WERI-Rb-1 (cell line): Measurements from ENCODE around the gene MRPS2.

ENCODE experiments used
- DNase-seq: peaks from one replicate; pipeline ENCODE4 v3.0.0-alpha.2; 2020
- H3K27ac ChIP-seq: fragments of 250-450 bp; sonication (Bioruptor Pico); 2 replicates; pipeline ENCODE4 v1.5.1; 2020; ENCODE audit warnings: mild to moderate bottlenecking, moderate library complexity
- H3K27me3 ChIP-seq: fragments of 250-450 bp; sonication (Bioruptor Pico); 2 replicates; pipeline ENCODE4 v1.5.1; 2021; ENCODE audit warnings: mild to moderate bottlenecking, low read depth, moderate library complexity; ENCODE audit not compliant: insufficient read depth, severe bottlenecking
- H3K36me3 ChIP-seq: fragments of 250-450 bp; sonication (Bioruptor Pico); 2 replicates; pipeline ENCODE4 v1.5.1; 2020; ENCODE audit warnings: mild to moderate bottlenecking, moderate library complexity
- H3K4me3 ChIP-seq: 2 replicates; pipeline ENCODE4 v1.5.1; 2011; ENCODE audit warnings: low read depth, mild to moderate bottlenecking, control low read depth, low read length
- H3K9me3 ChIP-seq: fragments of 250-450 bp; sonication (Bioruptor Pico); 2 replicates; pipeline ENCODE4 v1.5.1; 2021; ENCODE audit warnings: mild to moderate bottlenecking, moderate library complexity; ENCODE audit not compliant: severe bottlenecking
- TF ChIP-seq, protein P1 (sequence below): IDR thresholded peaks from 2 replicates; pipeline ENCODE4 v1.5.1; 2011; ENCODE audit warnings: low read depth, mild to moderate bottlenecking, control low read depth, inconsistent platforms, low read length

MRPS2 gene

DNA sequence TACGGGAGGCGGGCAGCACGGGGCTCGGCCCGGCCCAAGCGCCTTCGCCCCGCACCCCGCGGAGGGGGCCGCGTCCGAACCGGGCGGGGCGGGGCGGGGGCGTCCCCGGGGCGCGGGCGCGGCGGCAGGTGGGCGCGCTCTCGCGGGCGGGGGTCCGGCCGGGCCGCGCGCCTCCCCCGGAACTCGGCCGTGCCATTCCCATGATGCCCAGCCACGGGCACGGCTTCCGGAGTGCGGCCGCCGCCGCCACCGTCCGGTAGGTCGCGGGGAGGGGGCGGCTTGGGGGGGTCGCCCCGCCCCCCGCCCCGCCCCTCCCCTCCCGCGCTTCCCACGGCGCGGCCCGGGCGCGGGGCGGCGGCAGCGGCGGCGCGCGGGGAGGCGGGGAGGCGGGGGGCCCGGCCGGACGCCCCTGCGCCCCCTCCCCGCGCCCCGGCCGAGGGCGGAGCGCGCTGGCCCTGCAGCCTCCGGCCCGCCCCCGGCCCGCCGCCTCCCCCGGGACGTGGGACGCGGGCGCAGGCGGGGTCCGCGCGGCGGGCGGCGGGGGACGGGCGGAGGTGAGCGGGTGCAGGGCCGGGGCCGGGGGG lies 20.9 kb upstream of the MRPS2 start, which contains the start of gene PPP1R26:
TSS of gene PPP1R26 (plus strand) at position 314 of the 584 bp plus-strand sequence. CDS start 4,729 bp downstream, outside the sequence.
- Histone ChIP-seq H3K4me3 (peak within 1 kb of the TSS; percentile 70), H3K27ac (peak within 1 kb of the TSS; percentile 63), H3K36me3 (peaks cover 19% of the 10 kb centered on the region), H3K27me3 (no peaks in the 10 kb centered on the region), H3K9me3 (no peaks in the 10 kb centered on the region)
- TF ChIP-seq, protein P1, sequence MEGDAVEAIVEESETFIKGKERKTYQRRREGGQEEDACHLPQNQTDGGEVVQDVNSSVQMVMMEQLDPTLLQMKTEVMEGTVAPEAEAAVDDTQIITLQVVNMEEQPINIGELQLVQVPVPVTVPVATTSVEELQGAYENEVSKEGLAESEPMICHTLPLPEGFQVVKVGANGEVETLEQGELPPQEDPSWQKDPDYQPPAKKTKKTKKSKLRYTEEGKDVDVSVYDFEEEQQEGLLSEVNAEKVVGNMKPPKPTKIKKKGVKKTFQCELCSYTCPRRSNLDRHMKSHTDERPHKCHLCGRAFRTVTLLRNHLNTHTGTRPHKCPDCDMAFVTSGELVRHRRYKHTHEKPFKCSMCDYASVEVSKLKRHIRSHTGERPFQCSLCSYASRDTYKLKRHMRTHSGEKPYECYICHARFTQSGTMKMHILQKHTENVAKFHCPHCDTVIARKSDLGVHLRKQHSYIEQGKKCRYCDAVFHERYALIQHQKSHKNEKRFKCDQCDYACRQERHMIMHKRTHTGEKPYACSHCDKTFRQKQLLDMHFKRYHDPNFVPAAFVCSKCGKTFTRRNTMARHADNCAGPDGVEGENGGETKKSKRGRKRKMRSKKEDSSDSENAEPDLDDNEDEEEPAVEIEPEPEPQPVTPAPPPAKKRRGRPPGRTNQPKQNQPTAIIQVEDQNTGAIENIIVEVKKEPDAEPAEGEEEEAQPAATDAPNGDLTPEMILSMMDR, result no peak
- DNase-seq, result peak; percentile 46

DNA sequence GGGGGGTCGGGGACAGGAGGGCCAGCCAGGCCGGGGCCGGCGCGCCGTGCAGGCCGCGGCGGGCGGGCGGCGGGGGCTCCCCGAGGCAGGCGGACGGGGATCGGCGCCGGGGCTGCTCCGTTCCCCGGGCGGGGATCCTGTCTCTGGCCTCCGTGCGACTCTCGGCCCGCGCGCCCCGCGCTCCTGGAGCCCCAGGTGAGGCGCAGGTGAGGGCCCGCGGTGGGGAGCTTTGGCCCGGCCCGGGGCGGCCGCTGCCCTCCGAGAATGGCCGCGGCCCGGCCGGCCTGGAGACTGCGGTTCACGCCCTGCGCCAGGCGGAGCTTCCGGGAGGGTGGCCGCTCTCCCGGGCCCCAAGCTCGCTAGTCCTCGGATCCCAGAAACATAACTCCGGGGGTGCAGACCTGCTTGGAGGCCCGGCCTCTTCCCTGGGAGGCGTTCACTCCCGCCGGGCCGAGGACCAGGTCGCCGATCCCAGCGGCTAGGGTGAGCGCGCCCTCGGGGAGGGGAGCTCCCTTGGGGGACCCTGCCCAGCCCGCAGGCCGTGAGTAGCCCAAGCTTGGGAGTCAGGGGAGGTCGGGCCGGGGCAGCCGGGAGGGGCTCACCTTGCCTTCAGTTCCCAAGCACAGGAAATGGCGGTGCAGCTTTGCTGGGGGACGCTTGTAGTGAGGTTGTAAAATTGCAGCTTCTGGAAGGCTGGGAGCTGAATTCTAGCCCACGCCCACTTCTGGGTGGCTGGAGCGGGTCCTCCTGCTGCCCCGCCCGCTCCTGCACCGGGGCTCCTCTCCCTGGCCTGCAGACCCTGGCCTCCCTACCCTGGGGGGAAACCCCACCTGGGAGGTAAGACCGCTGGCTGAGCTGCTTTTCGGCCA lies 20.2 kb upstream of the MRPS2 start:
- DNase-seq, result peak; percentile 46
- no peaks in the 10 kb centered on the region for H3K27me3 ChIP-seq
- peaks cover 26% of the 10 kb centered on the region for H3K36me3 ChIP-seq
- peak overlapping the region; percentile 70 for H3K4me3 ChIP-seq
- no peaks in the 10 kb centered on the region for H3K9me3 ChIP-seq
- TF ChIP-seq, protein P1, result no peak
- peak overlapping the region; percentile 63 for H3K27ac ChIP-seq

DNA sequence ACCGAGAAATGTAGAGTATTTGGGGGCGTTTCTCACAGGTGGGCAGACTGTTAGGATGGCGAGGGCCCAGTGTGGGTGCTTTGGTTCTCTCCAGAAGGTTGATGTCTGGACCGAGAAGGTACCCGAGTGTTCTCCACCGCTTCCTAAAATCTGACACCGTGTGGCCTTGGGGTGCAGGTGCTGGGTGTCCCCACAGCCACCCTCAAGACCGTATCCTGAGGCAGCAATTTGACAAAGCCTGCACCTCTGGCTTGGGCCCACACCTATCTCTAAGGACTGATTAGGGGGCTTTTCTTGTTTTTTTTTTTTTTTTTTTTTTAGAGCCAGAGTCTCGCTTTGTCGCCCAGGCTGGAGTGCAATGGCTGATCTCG lies 19.6 kb upstream of the MRPS2 start:
- peak overlapping the region; percentile 70 for H3K4me3 ChIP-seq
- H3K36me3 ChIP-seq, result peaks cover 26% of the 10 kb centered on the region
- H3K27me3 ChIP-seq, result no peaks in the 10 kb centered on the region
- TF ChIP-seq, protein P1, result no peak
- DNase-seq, result no peak
- peak overlapping the region; percentile 63 for H3K27ac ChIP-seq
- H3K9me3 ChIP-seq, result no peaks in the 10 kb centered on the region

DNA sequence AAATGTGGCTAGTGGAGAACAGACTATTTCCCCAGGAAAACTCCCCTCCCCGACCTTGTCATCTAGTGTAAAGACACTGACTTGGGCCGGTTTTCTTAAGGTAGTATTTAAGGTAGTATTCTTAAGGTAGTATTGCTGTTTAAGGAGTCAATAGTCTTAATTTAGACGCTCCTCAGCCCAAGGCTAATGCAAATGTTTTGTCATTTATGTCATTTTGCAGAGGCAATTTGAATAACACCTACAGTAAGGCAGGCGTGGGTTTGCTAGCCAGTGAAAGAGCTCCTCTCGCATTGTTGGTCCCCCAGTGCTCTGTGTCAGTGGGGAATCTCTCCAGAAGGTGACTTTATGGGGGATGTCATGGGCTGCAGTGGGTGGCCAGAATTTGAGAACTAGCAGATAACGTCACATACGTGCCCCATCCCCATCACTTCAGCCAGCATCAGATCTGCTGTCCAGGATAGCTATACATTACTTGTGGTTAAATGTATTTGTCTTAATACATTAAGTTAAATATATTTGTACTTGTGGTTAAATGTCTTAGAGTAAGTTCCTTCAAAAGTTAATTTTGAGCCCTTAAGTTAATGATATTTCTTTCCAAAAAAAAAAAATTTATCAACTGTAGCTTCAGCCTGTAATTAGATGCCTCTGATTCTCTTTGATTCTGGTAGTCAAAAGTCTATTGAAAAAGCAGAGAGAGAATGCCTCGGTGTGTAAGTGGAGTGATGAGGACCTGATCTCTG lies 18.3 kb upstream of the MRPS2 start:
- H3K36me3 ChIP-seq, result peaks cover 34% of the 10 kb centered on the region
- H3K9me3 ChIP-seq, result no peaks in the 10 kb centered on the region
- TF ChIP-seq, protein P1, result no peak
- DNase-seq, result no peak
- H3K27me3 ChIP-seq, result no peaks in the 10 kb centered on the region
- H3K4me3 ChIP-seq, result no peak overlapping the region
- H3K27ac ChIP-seq, result no peak overlapping the region

DNA sequence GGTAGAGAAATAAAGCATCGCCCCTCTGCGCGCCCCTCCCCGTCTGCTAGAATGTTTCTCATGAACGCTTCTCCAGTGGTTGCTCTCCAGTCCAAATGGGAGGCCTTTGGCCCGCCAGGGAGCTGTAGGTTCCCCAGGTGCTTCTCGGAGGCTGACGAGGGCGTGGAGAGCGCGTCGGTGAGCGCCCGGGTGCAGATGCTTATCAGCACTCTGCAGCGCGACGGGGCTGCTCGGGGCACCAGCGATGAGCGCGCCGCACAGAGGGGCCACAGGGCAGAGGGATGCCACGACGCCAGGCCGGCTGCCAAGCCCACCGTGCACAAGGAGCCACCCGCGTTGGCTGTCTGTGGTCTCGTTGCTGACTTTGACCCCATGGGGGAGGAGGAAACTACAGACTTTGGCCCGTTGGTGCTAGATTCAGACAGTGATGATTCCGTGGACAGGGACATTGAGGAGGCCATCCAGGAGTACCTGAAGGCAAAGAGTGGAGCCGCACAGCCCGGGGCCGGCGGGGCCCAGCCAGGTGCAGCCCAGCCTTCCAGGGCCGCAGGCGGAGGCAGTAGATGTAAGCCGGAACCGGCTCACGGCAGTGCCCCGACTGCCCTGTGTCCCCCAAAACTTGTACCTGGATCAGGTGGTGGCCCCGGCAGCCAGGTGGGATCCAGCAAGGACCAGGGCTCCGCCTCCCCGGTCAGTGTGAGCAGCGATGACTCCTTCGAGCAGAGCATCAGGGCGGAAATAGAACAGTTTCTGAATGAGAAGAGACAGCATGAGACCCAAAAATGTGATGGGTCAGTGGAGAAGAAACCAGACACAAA lies 15.8 kb upstream of the MRPS2 start:
- no peak for DNase-seq
- no peaks in the 10 kb centered on the region for H3K9me3 ChIP-seq
- no peaks in the 10 kb centered on the region for H3K27me3 ChIP-seq
- peaks cover 50% of the 10 kb centered on the region for H3K36me3 ChIP-seq
- no peak overlapping the region for H3K27ac ChIP-seq
- no peak overlapping the region for H3K4me3 ChIP-seq
- TF ChIP-seq, protein P1, result no peak
